IMR-90 (cell line): ENCODE data around the gene PHF3. TPM values are rescaled to one million over a fixed set of nuclear protein-coding genes. Genes with fewer than 3 reads are reported as not detected.

Experiments
- ATAC-seq: fragments of 200-7000 bp; cut with Tn5 transposase; 2 replicates; pipeline ENCODE4 v1.9.1; 2020; ENCODE audit warnings: low read depth, mild to moderate bottlenecking, moderate library complexity
- BruUV-seq: library from RNA; stranded (reverse); fragments of 400-500 nt; replicated peaks from 2 replicates; lab custom pipeline; 2021; lab: Mats Ljungman, UMichigan
- CTCF ChIA-PET: fragments of 300-600 bp; formaldehyde crosslinking; extraction: SDS; loops from one replicate; lab custom pipeline; 2021; ENCODE audit warnings: antibody characterized with exemption; lab: Yijun Ruan, JAX
- POLR2A ChIA-PET: fragments of 300-600 bp; sonication (Branson Sonifier 250); formaldehyde crosslinking; loops from one replicate; lab custom pipeline; 2022; ENCODE audit warnings: antibody characterized with exemption; ENCODE audit not compliant: unreplicated experiment; lab: Charles Lee
- DNase-seq: peaks from one replicate; pipeline ENCODE4 v3.0.0; 2013
- H2AFZ ChIP-seq: replicated peaks from 2 replicates; pipeline ENCODE3; 2013; ENCODE audit warnings: low read length, mild to moderate bottlenecking; ENCODE audit not compliant: poor library complexity
- H2AK5ac ChIP-seq: 2 replicates; pipeline ENCODE4 v1.6.1; 2013; ENCODE audit warnings: low read depth, low read length, inconsistent platforms
- H2AK9ac ChIP-seq: replicated peaks from 2 replicates; pipeline ENCODE3; 2013; ENCODE audit warnings: mild to moderate bottlenecking, low read depth, low read length, moderate library complexity; ENCODE audit not compliant: poor library complexity
- H2BK120ac ChIP-seq: 2 replicates; pipeline ENCODE4 v1.6.1; 2013; ENCODE audit warnings: low read depth, low read length, inconsistent platforms
- H2BK15ac ChIP-seq: 3 replicates; pipeline ENCODE4 v1.6.1; 2013; ENCODE audit warnings: low read depth, low read length, inconsistent platforms
- H2BK20ac ChIP-seq: 2 replicates; pipeline ENCODE4 v1.6.1; 2013; ENCODE audit warnings: low read depth, mild to moderate bottlenecking, inconsistent platforms, low read length, moderate library complexity
- H2BK5ac ChIP-seq: 2 replicates; pipeline ENCODE4 v1.6.1; 2013; ENCODE audit warnings: mild to moderate bottlenecking, low read depth, low read length, inconsistent platforms; ENCODE audit not compliant: poor library complexity, severe bottlenecking
- H3K14ac ChIP-seq: replicated peaks from 2 replicates; pipeline ENCODE4 v1.6.1; 2013; ENCODE audit warnings: low read depth, low read length, inconsistent platforms
- H3K18ac ChIP-seq: 2 replicates; pipeline ENCODE4 v1.6.1; 2013; ENCODE audit warnings: low read depth, low read length, control low read depth
- H3K23ac ChIP-seq: 2 replicates; pipeline ENCODE4 v1.6.1; 2013; ENCODE audit warnings: low read depth, low read length, inconsistent platforms
- H3K27ac ChIP-seq: 2 replicates; pipeline ENCODE4 v1.5.1; 2013; ENCODE audit warnings: mild to moderate bottlenecking, control low read depth, low read length; ENCODE audit not compliant: insufficient read depth
- H3K27me3 ChIP-seq: 2 replicates; pipeline ENCODE4 v1.6.1; 2013; ENCODE audit warnings: low read length; ENCODE audit not compliant: control insufficient read depth, insufficient read depth
- H3K36me3 ChIP-seq: 2 replicates; pipeline ENCODE4 v1.6.1; 2013; ENCODE audit warnings: low read length, mixed read lengths; ENCODE audit not compliant: control insufficient read depth, insufficient read depth
- H3K4ac ChIP-seq: 2 replicates; pipeline ENCODE4 v1.6.1; 2013; ENCODE audit warnings: low read depth, low read length, inconsistent platforms
- H3K4me1 ChIP-seq: 2 replicates; pipeline ENCODE4 v1.6.1; 2013; ENCODE audit warnings: low read length, mixed read lengths; ENCODE audit not compliant: control insufficient read depth, insufficient read depth
- H3K4me2 ChIP-seq: 2 replicates; pipeline ENCODE4 v1.6.1; 2013; ENCODE audit warnings: low read depth, mild to moderate bottlenecking, control low read depth, low read length, moderate library complexity
- H3K4me3 ChIP-seq: 2 replicates; pipeline ENCODE4 v1.5.1; 2013; ENCODE audit warnings: low read depth, mild to moderate bottlenecking, control low read depth, low read length, moderate library complexity; ENCODE audit not compliant: insufficient read depth
- H3K56ac ChIP-seq: 2 replicates; pipeline ENCODE4 v1.6.1; 2013; ENCODE audit warnings: low read length, inconsistent platforms; ENCODE audit not compliant: insufficient read depth; ENCODE audit errors: extremely low read depth
- H3K79me1 ChIP-seq, 2 experiments: 2 replicates each; pipeline ENCODE4 v1.6.1; 2013; ENCODE audit warnings: low read length in 2 of 2, inconsistent platforms in 1 of 2, low read depth in 1 of 2
- H3K9ac ChIP-seq: 2 replicates; pipeline ENCODE4 v1.6.1; 2013; ENCODE audit warnings: low read depth, low read length, control low read depth
- H3K9me1 ChIP-seq: 2 replicates; pipeline ENCODE4 v1.6.1; 2013; ENCODE audit warnings: low read length, inconsistent platforms; ENCODE audit not compliant: insufficient read depth
- H3K9me3 ChIP-seq: 2 replicates; pipeline ENCODE4 v1.6.1; 2013; ENCODE audit warnings: low read length; ENCODE audit not compliant: control insufficient read depth, insufficient read depth
- H4K20me1 ChIP-seq: 2 replicates; pipeline ENCODE4 v1.6.1; 2013; ENCODE audit warnings: low read length, inconsistent platforms; ENCODE audit not compliant: insufficient read depth
- H4K5ac ChIP-seq: 2 replicates; pipeline ENCODE4 v1.6.1; 2013; ENCODE audit warnings: mild to moderate bottlenecking, low read depth, low read length, control low read depth
- H4K8ac ChIP-seq, 2 experiments: 2 replicates each; pipeline ENCODE4 v1.6.1; 2013; ENCODE audit warnings: low read depth in 2 of 2, low read length in 2 of 2, control low read depth in 1 of 2, inconsistent platforms in 1 of 2
- H4K91ac ChIP-seq: 2 replicates; pipeline ENCODE4 v1.6.1; 2013; ENCODE audit warnings: low read depth, low read length, inconsistent platforms; ENCODE audit not compliant: insufficient read depth
- BHLHE40 ChIP-seq: fragments of 150-350 bp; IDR thresholded peaks from 2 replicates; pipeline ENCODE4 v1.6.1; 2016; ENCODE audit warnings: mild to moderate bottlenecking, low read depth, low read length
- CEBPB ChIP-seq: IDR thresholded peaks from 2 replicates; pipeline ENCODE4 v1.6.1; 2012; ENCODE audit warnings: low read depth, low read length, improper control_type of control experiment
- CHD1 ChIP-seq: IDR thresholded peaks from 2 replicates; pipeline ENCODE4 v1.6.1; 2012; ENCODE audit warnings: low read depth, low read length, improper control_type of control experiment
- CTCF ChIP-seq: conservative IDR thresholded peaks from 2 replicates; pipeline ENCODE4 v1.5.1; 2012; ENCODE audit warnings: mild to moderate bottlenecking, low read depth, low read length, improper control_type of control experiment
- ELK1 ChIP-seq: fragments of 150-350 bp; IDR thresholded peaks from 2 replicates; pipeline ENCODE4 v1.6.1; 2016; ENCODE audit warnings: low read depth, mild to moderate bottlenecking, low read length, moderate library complexity, borderline replicate concordance
- FOS ChIP-seq: fragments of 150-350 bp; IDR thresholded peaks from 2 replicates; pipeline ENCODE4 v1.6.1; 2016; ENCODE audit warnings: low read depth, low read length
- MAFK ChIP-seq: IDR thresholded peaks from 2 replicates; pipeline ENCODE4 v1.6.1; 2012; ENCODE audit warnings: low read depth, low read length, improper control_type of control experiment
- MAZ ChIP-seq: IDR thresholded peaks from 2 replicates; pipeline ENCODE4 v1.6.1; 2012; ENCODE audit warnings: low read depth, mild to moderate bottlenecking, low read length, improper control_type of control experiment, moderate library complexity, borderline replicate concordance
- MXI1 ChIP-seq: IDR thresholded peaks from 2 replicates; pipeline ENCODE4 v1.6.1; 2012; ENCODE audit warnings: low read depth, mild to moderate bottlenecking, low read length, moderate library complexity, borderline replicate concordance
- NFE2L2 ChIP-seq: fragments of 150-350 bp; IDR thresholded peaks from 2 replicates; pipeline ENCODE4 v1.6.1; 2016; ENCODE audit warnings: low read depth, mild to moderate bottlenecking, low read length
- POLR2A ChIP-seq: IDR thresholded peaks from 2 replicates; pipeline ENCODE4 v1.6.1; 2012; ENCODE audit warnings: mild to moderate bottlenecking, low read depth, low read length
- RAD21 ChIP-seq: IDR thresholded peaks from 2 replicates; pipeline ENCODE4 v1.6.1; 2012; ENCODE audit warnings: low read length, improper control_type of control experiment
- RCOR1 ChIP-seq: IDR thresholded peaks from 2 replicates; pipeline ENCODE4 v1.6.1; 2012; ENCODE audit warnings: mild to moderate bottlenecking, low read length, improper control_type of control experiment; ENCODE audit not compliant: insufficient replicate concordance
- RFX5 ChIP-seq: IDR thresholded peaks from 2 replicates; pipeline ENCODE4 v1.8.0; 2012; ENCODE audit warnings: low read depth, mild to moderate bottlenecking, low read length, moderate library complexity
- SMC3 ChIP-seq: fragments of 150-350 bp; IDR thresholded peaks from 2 replicates; pipeline ENCODE4 v1.6.1; 2016; ENCODE audit warnings: low read depth, mild to moderate bottlenecking, antibody characterized with exemption, low read length, moderate library complexity
- USF2 ChIP-seq: fragments of 150-350 bp; IDR thresholded peaks from 2 replicates; pipeline ENCODE4 v1.6.1; 2017; ENCODE audit warnings: mild to moderate bottlenecking, antibody characterized with exemption, low read length, low read depth
- dilution Hi-C: fragments of 300-500 bp; cut with HindIII; formaldehyde crosslinking; loops from one replicate; pipeline ENCODE4 v1.14.3; 2018; ENCODE audit warnings: low sequenced_read_pairs; ENCODE audit not compliant: unreplicated experiment
- in situ Hi-C: fragments of 300-500 bp; cut with MboI; formaldehyde crosslinking; loops from 3 replicates; pipeline ENCODE4 v1.14.3; 2019; ENCODE audit warnings: low sequenced_read_pairs, inconsistent platforms, mixed read lengths
- intact Hi-C: fragments of 100-400 bp; cut with micrococcal nuclease; formaldehyde crosslinking; loops from 2 replicates; pipeline ENCODE4 v1.10.0; 2022
- polyA plus RNA-seq, 3 experiments: library from polyadenylated mRNA; depleted of rRNA; stranded (reverse); fragments of >200 nt; gene quantifications; 2 replicates each; pipeline ENCODE4 v1.2.3, GENCODE V29; 2012; ENCODE audit warnings: low replicate concordance in 1 of 3
- total RNA-seq: library from RNA; depleted of rRNA; stranded (reverse); fragments of >200 nt; gene quantifications from 2 replicates; pipeline ENCODE4 v1.2.3, GENCODE V29; 2012

Gene PHF3
- total and polyA plus RNA-seq, 2 of the 4 experiments (the other 2 are of a cell fraction) = 5.6 to 27.8 TPM

GRCh38 chr6:63690221-63690620, 54.6 kb downstream of the PHF3 start:
- H3K9me1 ChIP-seq = no peaks in the 10 kb centered on the region
- H3K4me1 ChIP-seq = no peaks in the 10 kb centered on the region
- BruUV-seq = no TSS peak
- H3K4me3 ChIP-seq = no peak overlapping the region
- H3K4me2 ChIP-seq = no peak overlapping the region
- H3K18ac ChIP-seq = no peak overlapping the region
- CTCF ChIA-PET = interaction anchor here (0.6 to 0.7 kb wide), 2 partner anchors 27 to 74 kb away, joined by 3 read pairs; no protein-coding TSS in a partner anchor
- H2BK15ac ChIP-seq = no peak overlapping the region
- dilution Hi-C loops (no loop called here), intact Hi-C loops (no loop called here), in situ Hi-C loops (no loop called here)
- peaks cover 9% of the 10 kb centered on the region for H3K36me3 ChIP-seq
- no peak overlapping the region for H4K91ac ChIP-seq
- DNase-seq = no peak
- no peak overlapping the region for H3K9ac ChIP-seq
- no peaks in the 10 kb centered on the region for H3K9me3 ChIP-seq
- H4K5ac ChIP-seq = no peak overlapping the region
- H2AK5ac ChIP-seq = no peak overlapping the region
- H4K20me1 ChIP-seq = no peaks in the 10 kb centered on the region
- H2AK9ac ChIP-seq = no peak overlapping the region
- H3K27me3 ChIP-seq = no peaks in the 10 kb centered on the region
- no peak overlapping the region for H2BK120ac ChIP-seq
- H2BK5ac ChIP-seq = no peak overlapping the region
- H2BK20ac ChIP-seq = no peak overlapping the region
- POLR2A ChIA-PET = no interaction called here
- H4K8ac ChIP-seq = no peak overlapping the region
- H3K56ac ChIP-seq = no peak overlapping the region
- no peak for TF ChIP-seq RFX5
- no peak for TF ChIP-seq CEBPB
- TF ChIP-seq MAZ = no peak
- TF ChIP-seq ELK1 = no peak
- TF ChIP-seq CTCF = no peak
- TF ChIP-seq POLR2A = no peak
- no peak for TF ChIP-seq RAD21
- no peak for TF ChIP-seq MAFK
- no peak for TF ChIP-seq MXI1
- TF ChIP-seq FOS = no peak
- no peak for TF ChIP-seq RCOR1
- TF ChIP-seq USF2 = no peak
- TF ChIP-seq CHD1 = no peak
- TF ChIP-seq SMC3 = no peak
- TF ChIP-seq NFE2L2 = no peak
- no peak for TF ChIP-seq BHLHE40
- no peak overlapping the region for H3K27ac ChIP-seq
- no peak overlapping the region for H2AFZ ChIP-seq
- no peak overlapping the region for H3K14ac ChIP-seq
- peaks cover 0 to 3% of the 10 kb centered on the region in 2 experiments; a peak in 3 of 4 replicates for H3K79me1 ChIP-seq
- H3K4ac ChIP-seq = no peak overlapping the region
- no peak overlapping the region for H3K23ac ChIP-seq
- no peak for ATAC-seq
